BE2C (cell line): ENCODE data around the gene SENP1. TPM values are rescaled to one million over a fixed set of nuclear protein-coding genes. Genes with fewer than 3 reads are reported as not detected.

Source experiments
- DNase-seq: peaks from one replicate; pipeline ENCODE4 v3.0.0-alpha.2; 2020
- H3K27me3 ChIP-seq: fragments of 250-450 bp; sonication (Bioruptor Pico); 2 replicates; pipeline ENCODE4 v1.5.1; 2020; ENCODE audit warnings: mild to moderate bottlenecking
- H3K36me3 ChIP-seq: fragments of 250-450 bp; sonication (Bioruptor Pico); 2 replicates; pipeline ENCODE4 v1.5.1; 2020; ENCODE audit warnings: mild to moderate bottlenecking
- H3K4me1 ChIP-seq: fragments of 250-450 bp; sonication (Bioruptor Pico); 2 replicates; pipeline ENCODE4 v1.5.1; 2020
- H3K4me3 ChIP-seq: 2 replicates; pipeline ENCODE4 v1.5.1; 2011; ENCODE audit warnings: low read depth, low read length
- H3K9me3 ChIP-seq: fragments of 250-450 bp; sonication (Bioruptor Pico); 2 replicates; pipeline ENCODE4 v1.5.1; 2020
- polyA plus RNA-seq: library from polyadenylated mRNA; unstranded; fragments of >200 nt; gene quantifications from one replicate; pipeline ENCODE4 v1.2.1, GENCODE V29; 2012; ENCODE audit warnings: low read depth, missing spikeins; ENCODE audit not compliant: insufficient read length, insufficient read depth
- TF ChIP-seq, protein P1 (sequence below): IDR thresholded peaks from 2 replicates; pipeline ENCODE4 v1.5.1; 2012; ENCODE audit warnings: mild to moderate bottlenecking, low read depth, low read length

Gene SENP1
- 7.1 TPM for polyA plus RNA-seq

DNA sequence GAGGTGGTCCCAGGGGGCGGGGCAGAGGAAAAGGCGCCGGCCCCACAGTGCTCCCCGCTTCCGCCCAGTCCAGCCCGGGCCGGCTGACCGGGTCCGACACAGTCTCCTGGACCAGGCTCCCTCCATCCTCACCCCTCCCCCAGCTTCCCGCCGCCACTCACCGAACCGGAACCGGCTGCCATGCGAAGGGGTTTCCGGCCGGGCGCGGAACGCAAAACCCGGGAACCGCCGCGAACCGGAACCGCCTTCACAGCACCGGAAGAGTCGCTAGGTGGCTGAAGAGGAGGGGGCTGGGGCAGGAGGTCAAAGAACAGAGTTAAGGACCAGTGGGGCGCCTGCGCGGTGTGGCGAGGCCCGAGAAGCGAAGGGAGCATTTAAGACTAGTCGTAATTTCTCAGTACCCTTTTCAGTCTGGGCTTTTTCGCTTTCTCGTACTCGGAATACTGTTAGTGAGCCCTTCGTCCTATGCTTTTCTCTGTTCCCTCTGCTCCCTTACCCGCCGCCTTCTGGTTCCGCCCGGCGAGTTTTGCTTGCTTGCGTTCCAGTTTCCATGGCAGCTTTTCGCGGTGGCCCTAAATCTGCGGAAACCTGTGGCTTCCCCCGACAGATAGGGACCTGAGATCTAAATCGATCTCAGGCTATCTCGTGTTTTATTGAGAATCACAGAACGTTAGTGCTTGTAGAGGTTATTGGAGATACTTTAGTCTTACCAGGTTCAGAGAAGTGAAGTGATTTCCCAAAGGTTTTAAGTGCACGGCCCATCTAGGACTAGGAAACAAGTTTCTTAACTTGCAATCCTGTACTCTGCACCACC, at the start of gene SENP1:
TSS of gene SENP1 (minus strand) at position 213 of the 814 bp plus-strand sequence. CDS start 4,607 bp downstream, outside the sequence.
- peak; percentile 88 for DNase-seq
- H3K36me3 ChIP-seq: no peaks in the 10 kb centered on the region
- TF ChIP-seq, protein P1, sequence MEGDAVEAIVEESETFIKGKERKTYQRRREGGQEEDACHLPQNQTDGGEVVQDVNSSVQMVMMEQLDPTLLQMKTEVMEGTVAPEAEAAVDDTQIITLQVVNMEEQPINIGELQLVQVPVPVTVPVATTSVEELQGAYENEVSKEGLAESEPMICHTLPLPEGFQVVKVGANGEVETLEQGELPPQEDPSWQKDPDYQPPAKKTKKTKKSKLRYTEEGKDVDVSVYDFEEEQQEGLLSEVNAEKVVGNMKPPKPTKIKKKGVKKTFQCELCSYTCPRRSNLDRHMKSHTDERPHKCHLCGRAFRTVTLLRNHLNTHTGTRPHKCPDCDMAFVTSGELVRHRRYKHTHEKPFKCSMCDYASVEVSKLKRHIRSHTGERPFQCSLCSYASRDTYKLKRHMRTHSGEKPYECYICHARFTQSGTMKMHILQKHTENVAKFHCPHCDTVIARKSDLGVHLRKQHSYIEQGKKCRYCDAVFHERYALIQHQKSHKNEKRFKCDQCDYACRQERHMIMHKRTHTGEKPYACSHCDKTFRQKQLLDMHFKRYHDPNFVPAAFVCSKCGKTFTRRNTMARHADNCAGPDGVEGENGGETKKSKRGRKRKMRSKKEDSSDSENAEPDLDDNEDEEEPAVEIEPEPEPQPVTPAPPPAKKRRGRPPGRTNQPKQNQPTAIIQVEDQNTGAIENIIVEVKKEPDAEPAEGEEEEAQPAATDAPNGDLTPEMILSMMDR: no peak; the same call in 1 of the 2 replicates
- peaks cover 18% of the 10 kb centered on the region for H3K27me3 ChIP-seq
- H3K4me3 ChIP-seq: peak within 1 kb of the TSS; percentile 81
- no peaks in the 10 kb centered on the region for H3K9me3 ChIP-seq
- H3K4me1 ChIP-seq: no peaks in the 10 kb centered on the region; the same call in 1 of the 2 replicates

DNA sequence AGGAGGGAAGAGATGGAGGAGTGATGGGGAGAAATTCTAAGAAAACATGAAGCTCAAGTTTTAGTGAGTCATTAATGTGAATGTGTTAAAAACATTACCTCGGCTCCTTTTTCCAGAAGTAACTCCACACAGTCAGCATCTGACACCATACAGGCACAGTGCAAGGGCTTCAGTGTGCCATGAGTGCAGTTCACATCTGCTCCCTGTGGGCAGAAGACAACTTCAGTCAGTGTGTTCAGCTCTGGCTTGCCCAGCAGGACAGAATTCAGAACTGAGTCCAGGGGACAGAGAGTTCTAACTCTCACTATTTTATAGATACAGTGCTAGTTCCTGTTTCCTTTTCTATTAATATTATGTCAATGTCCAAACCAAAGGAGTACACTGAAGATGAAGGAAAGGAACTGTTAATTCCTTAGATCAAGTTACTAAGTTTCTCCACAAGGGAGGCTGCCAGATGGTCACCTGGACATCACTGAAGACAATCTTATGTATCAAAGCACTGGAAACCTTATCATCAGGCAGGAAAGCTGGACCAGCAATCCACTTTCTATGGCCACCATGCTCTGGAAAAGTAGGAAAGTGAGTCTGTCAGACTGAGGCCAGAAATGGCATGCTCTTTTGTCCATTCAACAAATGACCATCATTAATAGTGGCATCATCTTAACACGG, 45.4 kb upstream of the SENP1 start:
- TF ChIP-seq, protein P1: no peak
- H3K9me3 ChIP-seq: no peaks in the 10 kb centered on the region
- H3K27me3 ChIP-seq: no peaks in the 10 kb centered on the region
- DNase-seq: no peak
- H3K36me3 ChIP-seq: peaks cover 39% of the 10 kb centered on the region
- no peaks in the 10 kb centered on the region for H3K4me1 ChIP-seq
- H3K4me3 ChIP-seq: no peak overlapping the region

DNA sequence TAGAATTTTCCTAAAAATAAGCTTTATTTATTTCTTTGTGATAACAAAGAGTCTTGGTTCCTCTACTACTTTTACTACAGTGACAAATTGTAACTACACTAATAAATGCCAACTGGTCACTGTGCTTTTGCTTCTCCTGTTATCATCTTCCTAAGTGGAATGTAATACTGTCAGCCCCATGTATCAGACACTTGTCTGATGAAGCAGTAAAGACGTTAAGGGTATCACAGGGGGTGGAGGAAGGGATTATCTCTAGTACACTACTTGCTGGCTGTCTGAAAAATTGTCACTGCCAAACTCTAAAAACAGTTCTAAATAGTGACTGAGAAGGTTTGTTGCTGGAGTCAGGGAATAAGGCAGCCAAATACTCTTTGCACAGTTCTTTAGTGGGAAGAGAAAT, 40.1 kb upstream of the SENP1 start:
- peaks cover 76% of the 10 kb centered on the region for H3K36me3 ChIP-seq
- H3K27me3 ChIP-seq: no peaks in the 10 kb centered on the region
- DNase-seq: no peak
- TF ChIP-seq, protein P1: no peak
- no peaks in the 10 kb centered on the region for H3K9me3 ChIP-seq
- no peak overlapping the region for H3K4me3 ChIP-seq
- no peaks in the 10 kb centered on the region for H3K4me1 ChIP-seq

- no peak for DNase-seq
- Histone ChIP-seq H3K4me3 (no peak overlapping the region), H3K36me3 (peaks cover 77% of the 10 kb centered on the region), H3K4me1 (no peaks in the 10 kb centered on the region), H3K27me3 (no peaks in the 10 kb centered on the region), H3K9me3 (no peaks in the 10 kb centered on the region)
- TF ChIP-seq, protein P1: no peak
Observed at GRCh38 chr12:48143898-48144297, 38.0 kb upstream of the SENP1 start.

- H3K27me3 ChIP-seq: no peaks in the 10 kb centered on the region
- no peaks in the 10 kb centered on the region for H3K4me1 ChIP-seq
- TF ChIP-seq, protein P1: no peak
- H3K36me3 ChIP-seq: peaks cover 78% of the 10 kb centered on the region
- DNase-seq: no peak
- no peak overlapping the region for H3K4me3 ChIP-seq
- no peaks in the 10 kb centered on the region for H3K9me3 ChIP-seq
Observed at GRCh38 chr12:48142818-48143674, 37.2 kb upstream of the SENP1 start.
